GM19397 (cell line): Measurements from ENCODE around the gene ACE2.
"Not testable (repeated sequence)": the region's sequence is repeated elsewhere in the genome, so short reads cannot be mapped to it uniquely, and the experiment has no call there.

ENCODE experiments used
- ATAC-seq: cut with Tn5 transposase; IDR thresholded peaks from one replicate; pipeline ENCODE4 v1.9.1; 2021; ENCODE audit warnings: mild to moderate bottlenecking, moderate library complexity; ENCODE audit not compliant: unreplicated experiment

Gene ACE2

GRCh38 chrX:15600745-15601144 lies at the start of gene ACE2:
Gene ACE2, minus strand, starts transcription at chrX:15600960. Its CDS starts 49 bp downstream, at chrX:15600911.
- ATAC-seq, result no peak

DNA sequence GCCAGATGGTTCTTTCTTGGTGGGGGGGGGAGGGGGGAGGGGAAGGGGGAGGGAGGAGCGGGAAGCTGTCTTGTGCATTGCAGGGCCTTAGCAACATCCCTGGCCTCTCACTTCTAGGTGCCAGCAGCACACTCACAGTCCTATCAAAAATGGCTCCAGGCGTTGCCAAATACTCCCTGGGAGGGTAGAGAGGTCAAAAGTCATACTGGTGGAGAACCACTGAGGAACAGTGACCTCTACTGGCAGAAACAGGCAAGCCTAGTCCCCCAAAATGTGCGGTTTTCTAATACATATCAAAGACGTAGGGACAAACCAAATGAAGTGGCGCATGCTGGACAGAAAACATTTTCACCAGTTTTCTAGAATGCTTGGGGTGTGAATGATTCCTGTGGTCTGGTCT lies 46.8 kb upstream of the ACE2 start:
- not testable (repeated sequence) for ATAC-seq

GRCh38 chrX:15646543-15646942 lies 45.8 kb upstream of the ACE2 start:
- no peak for ATAC-seq

DNA sequence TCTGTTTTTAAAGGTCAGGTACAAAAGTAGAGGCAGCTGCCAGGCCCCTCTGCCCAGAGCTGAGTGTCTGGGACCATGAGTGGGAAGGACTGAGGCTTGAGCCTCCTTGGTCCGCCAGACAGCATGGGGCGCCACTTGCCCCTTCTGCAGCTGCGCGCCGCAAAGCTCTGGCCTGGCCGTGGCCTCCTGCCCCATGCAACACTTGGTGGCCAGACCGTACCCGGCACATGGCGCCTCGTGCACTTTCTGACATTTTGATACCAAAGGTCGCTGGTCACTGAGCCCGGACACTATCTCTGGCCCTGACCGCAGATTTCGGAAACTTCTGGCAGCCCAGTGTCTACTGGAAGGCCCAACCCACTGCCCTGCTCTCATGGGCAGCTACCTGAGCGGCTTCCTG lies 45.3 kb upstream of the ACE2 start:
- ATAC-seq, result no peak

- ATAC-seq, result no peak
Measured at GRCh38 chrX:15645266-15645665, 44.5 kb upstream of the ACE2 start.

GRCh38 chrX:15644560-15644872 lies 43.8 kb upstream of the ACE2 start:
- ATAC-seq, result no peak

DNA sequence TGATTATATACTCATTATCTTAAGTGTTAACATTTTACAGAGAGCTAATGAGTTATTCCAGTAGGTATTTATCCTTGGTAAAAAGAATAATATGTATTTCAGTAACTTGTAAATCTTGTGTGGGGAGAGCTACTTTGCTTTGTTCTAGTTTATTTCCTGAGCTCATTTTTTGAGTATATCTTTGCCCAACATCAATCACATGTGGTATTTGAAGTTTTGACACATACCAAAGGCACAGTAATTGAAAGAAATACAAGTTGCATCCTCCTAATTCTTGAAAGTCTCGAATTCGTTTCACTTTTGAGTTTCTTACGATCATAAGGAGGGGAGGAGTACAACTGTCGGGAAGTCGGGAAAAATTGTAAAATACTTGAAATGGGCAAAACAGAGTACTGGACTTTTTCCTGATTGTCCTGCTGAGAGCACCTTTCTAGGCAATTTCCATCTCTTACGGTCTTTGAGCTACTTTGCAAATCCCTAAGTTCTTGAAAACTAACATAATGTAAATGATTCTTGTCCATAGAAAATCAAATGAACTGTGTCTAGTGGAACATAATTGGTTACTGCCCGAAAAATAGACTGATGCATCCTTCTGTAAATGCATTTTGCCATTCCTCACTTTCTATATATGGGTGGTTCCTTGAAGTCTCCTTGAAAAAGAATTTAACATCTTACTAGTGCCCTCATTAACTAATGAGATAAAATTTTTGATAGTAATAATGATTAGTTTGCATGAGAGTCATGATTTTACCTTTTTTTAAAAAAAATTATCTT lies 43.2 kb upstream of the ACE2 start:
- no peak for ATAC-seq

- ATAC-seq, result no peak
Measured at GRCh38 chrX:15631637-15632036, 30.9 kb upstream of the ACE2 start.

- ATAC-seq, result no peak
Measured at GRCh38 chrX:15623054-15623453, 22.3 kb upstream of the ACE2 start.

GRCh38 chrX:15619053-15619755 lies 18.4 kb upstream of the ACE2 start:
- ATAC-seq, result no peak

- ATAC-seq, result no peak
Measured at GRCh38 chrX:15617111-15617510, 16.4 kb upstream of the ACE2 start.

DNA sequence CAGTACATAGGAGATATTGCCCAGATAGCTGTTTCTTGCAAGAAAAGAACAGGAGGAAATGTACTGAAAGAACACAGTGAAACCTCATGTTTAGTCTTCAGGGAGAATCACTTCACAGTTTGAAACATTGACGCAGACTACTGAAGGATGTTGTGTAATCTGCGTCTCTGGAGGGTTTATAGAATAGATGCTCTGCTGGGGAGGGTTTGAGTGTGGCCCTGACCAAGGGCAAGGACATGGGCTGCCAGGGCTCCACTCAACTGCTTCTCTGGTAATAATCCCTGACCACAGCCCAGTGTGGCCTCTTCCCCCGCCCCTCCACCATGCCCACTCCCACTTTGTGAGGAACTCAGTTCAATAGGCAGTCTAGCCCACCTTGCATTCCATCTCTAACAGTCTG lies 15.8 kb upstream of the ACE2 start:
- no peak for ATAC-seq

- ATAC-seq, result no peak
Measured at GRCh38 chrX:15607067-15607466, 6.3 kb upstream of the ACE2 start.

DNA sequence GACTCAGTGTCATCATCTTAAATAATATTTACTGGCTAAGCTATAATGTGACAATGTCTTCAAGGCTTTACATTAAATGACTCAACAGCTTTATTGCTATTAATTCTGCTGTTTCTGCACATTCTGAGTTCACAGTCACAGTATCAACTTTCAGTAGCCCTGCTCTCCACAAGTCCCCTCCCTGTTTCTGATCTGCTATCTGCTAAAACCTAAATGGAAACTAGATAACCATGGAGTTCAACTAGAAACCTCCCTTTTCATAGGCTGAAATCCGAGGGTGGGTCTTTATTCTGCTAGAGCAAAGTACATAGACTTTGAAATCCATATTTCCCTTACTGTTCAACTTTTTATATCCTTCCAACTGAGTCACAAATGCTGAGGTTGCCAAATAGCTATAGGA lies 5.4 kb upstream of the ACE2 start:
- ATAC-seq, result no peak

GRCh38 chrX:15605226-15605625 lies 4.5 kb upstream of the ACE2 start:
- ATAC-seq, result no peak

DNA sequence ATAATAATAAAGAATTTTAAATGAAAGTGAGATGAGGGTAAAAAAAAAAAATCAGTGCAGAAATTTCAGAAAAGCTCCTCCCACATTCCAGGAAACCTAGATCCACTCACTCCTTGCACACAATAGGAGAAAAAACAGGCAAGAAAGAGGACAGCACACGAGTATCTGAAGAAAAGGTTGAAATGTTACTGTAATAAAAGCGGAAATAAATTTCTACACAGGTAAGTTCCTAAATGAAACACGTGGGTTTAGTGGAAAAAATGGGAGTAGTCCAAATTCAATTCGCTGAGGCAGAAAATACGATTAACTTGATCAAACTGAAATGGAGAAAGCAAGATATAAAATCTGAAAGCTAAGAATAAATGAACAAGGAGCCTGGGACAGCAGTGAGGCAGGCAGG lies 2.0 kb upstream of the ACE2 start:
- ATAC-seq, result no peak

GRCh38 chrX:15601932-15602331 lies 1.2 kb upstream of the ACE2 start:
- no peak for ATAC-seq

GRCh38 chrX:15600049-15600448 lies 711 bp downstream of the ACE2 start:
- no peak for ATAC-seq

DNA sequence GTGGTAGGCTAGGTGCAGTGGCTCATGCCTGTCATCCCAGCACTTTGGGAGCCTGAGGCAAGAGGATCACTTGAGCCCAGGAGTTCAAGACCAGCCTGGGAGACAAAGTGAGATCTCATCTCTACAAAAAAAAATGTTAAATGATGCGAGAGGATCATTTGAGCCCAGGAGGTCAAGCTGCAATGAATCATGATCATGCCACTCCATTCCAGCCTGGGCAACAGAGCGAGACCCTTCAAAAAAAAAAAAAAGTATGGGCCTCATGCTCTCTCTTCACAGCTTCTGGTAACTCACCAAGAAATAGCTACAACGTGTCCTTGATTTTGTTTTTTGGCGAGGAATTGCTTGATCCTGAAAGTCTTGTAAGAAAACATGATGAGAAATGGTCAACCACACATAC lies 1.3 kb downstream of the ACE2 start:
- ATAC-seq, result no peak

DNA sequence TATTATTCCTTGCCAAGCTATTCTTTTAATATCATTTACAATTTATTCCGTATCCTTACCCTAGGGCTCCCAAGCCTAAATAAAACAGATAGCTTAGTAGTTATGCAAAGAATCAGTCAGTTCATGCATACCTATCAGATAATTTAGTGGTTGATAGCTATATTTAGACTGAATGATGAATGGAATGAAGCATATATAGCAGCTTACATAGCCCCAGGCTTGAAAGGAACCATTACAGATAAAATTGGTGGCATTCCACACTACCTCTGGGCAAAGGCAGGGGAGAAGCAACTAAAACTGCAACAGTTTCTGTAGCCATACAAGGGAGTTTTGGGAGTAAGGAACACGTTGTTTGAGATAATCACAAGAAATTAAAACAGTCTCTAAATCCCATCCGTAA lies 2.7 kb downstream of the ACE2 start:
- no peak for ATAC-seq

DNA sequence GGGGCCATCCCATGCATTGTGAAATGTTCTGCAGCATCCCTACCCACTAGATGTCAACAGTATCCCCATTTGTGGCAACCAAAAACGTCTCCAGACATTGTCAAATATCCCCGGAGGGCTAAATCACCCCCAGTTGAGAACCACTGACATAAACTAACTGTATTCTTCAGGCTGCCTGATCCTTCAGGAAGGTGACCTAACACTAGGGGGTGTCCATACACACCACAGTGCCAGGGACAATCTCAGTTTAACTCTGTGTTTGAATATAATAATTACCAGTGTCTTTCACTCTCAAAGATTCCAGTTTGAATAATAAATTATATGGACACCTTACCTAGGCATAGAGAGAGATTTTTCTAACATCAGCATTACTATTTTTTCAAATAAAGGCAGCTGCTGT lies 6.4 kb downstream of the ACE2 start:
- ATAC-seq, result no peak
